Pancreas (tissue), 10 donors: ENCODE measurements around the gene DBP. TPM values are rescaled to one million over a fixed set of nuclear protein-coding genes. Genes with fewer than 3 reads are reported as not detected.
A peak's percentile ranks its signal among the peaks of the same experiment; 100 is the strongest.

Source experiments
- ATAC-seq, 4 donors: fragments of 200-7000 bp; cut with Tn5 transposase; one replicate each; pipeline versions ENCODE4 v1.8.0 to v1.9.1; 2020; ENCODE audit warnings: mild to moderate bottlenecking in 4 of 4, moderate library complexity in 4 of 4
- DNase-seq, 6 donors: peaks; one replicate each; pipeline ENCODE4 v3.0.0-alpha.2; 2020
- FAIRE-seq: peaks from 2 replicates; lab custom pipeline; 2012; peaks lifted over from hg19 to GRCh38; lab: Jason Lieb, UNC
- H3K27ac ChIP-seq, 4 donors: fragments of 200-600 bp; sonication (generic); 1 replicate in 3 of 4; 2 replicates in 1 of 4; pipeline versions ENCODE4 v1.5.0 to v1.8.0; 2020
- H3K27me3 ChIP-seq, 4 donors: fragments of 200-600 bp; one replicate each; pipeline ENCODE4 v1.8.0; 2021
- H3K36me3 ChIP-seq, 3 donors: fragments of 200-600 bp; sonication (generic) in 1 of 3; one replicate each; pipeline versions ENCODE4 v1.5.0 to v1.8.0; 2020 to 2021
- H3K4me1 ChIP-seq, 3 donors: fragments of 200-600 bp; one replicate each; pipeline ENCODE4 v1.8.0; 2021
- H3K4me3 ChIP-seq, 4 donors: fragments of 200-600 bp; sonication (generic) in 2 of 4; one replicate each; pipeline versions ENCODE4 v1.5.0 to v1.8.0; 2020 to 2021
- H3K9me3 ChIP-seq, 4 donors: fragments of 200-600 bp; one replicate each; pipeline ENCODE4 v1.8.0; 2021
- CTCF ChIP-seq, 4 donors: fragments of 200-600 bp; sonication (generic) in 3 of 4; IDR thresholded peaks; one replicate each; pipeline versions ENCODE4 v1.5.0 to v1.8.0; 2021; ENCODE audit warnings: antibody characterized with exemption in 4 of 4
- WGBS, 2 donors: extraction: QIAGEN DNeasy Blood & Tissue Kit; methylation state at CpG; one replicate each; pipeline ENCODE4 v1.1.7; 2013; 5-methylcytosine and 5-hydroxymethylcytosine counted together
- intact Hi-C, 3 donors: fragments of 100-400 bp; cut with DNase I; formaldehyde crosslinking; loops; one replicate each; pipeline versions ENCODE4 v1.11.1 to v1.14.2; 2022
- polyA plus RNA-seq, 2 donors: library from polyadenylated mRNA; stranded (reverse); fragments of 200-250 nt; gene quantifications; one replicate each; pipeline ENCODE4 v1.2.3, GENCODE V29; 2013
- total RNA-seq, 6 donors: library from RNA; stranded (reverse); fragmentation: NEBNext Ultra II Directional in 4 of 6; extraction: Animal tissue kit (Norgen Biotek cat#: 25700) in 4 of 6; gene quantifications; one replicate each; pipeline versions ENCODE4 v1.2.1 to v1.2.4, GENCODE V29; 2021 to 2023
- donor health status: healthy with polysubstance abuse.
- donor health status: DM: no; HTN: no; CAD: no; lungs with moderate emphysema.
- donor health status: DM: no; HTN: no; CAD: no.
- donor health status: control.
- donor health status: control.
- donor health status: Bipolar disorder and iron deficiency.
- donor health status: DM: yes; HTN: yes; CAD: no.
- donor health status: DM: no; HTN: no; CAD: no.
- donor health status: DM: no; HTN: no; CAD: no.
- donor health status: DM: yes; HTN: yes; CAD: no.

The DBP gene
- total and polyA plus RNA-seq, 8 donors: 3.3 to 11.4 (median 6.5) TPM

DNA sequence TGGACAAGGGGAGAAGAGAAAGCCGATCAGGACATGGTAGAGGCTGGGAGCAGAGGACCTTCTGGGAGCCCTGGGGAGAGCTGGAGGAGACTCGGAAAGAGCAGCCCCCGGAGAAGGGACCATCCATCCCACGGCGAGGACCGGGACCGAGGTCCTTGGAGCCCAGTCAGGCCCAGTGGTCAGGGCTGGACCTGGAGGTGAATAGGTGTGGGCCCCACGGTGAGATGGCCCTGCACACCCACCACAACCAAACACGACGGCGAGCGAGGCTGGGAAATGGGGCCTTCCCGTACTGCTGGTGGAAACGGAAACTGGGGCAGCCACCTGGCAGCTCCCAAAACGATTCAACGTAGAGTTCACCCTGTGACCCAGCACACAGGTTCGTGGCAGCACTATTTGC, 39.3 kb upstream of the DBP start:
- FAIRE-seq: no peak
- intact Hi-C loops: no loop called here
- 88 to 94% methylated on average over 17 of the region's 17 CpGs for WGBS, 2 donors
- H3K27ac ChIP-seq: no peak overlapping the region
- no peak for DNase-seq
- H3K9me3 ChIP-seq: no peaks in the 10 kb centered on the region
- no peaks in the 10 kb centered on the region for H3K36me3 ChIP-seq
- no peak overlapping the region for H3K4me3 ChIP-seq
- H3K4me1 ChIP-seq: peaks cover 0 to 9% (median 9%) of the 10 kb centered on the region in 3 donors
- H3K27me3 ChIP-seq: no peaks in the 10 kb centered on the region
- TF ChIP-seq CTCF (IDR thresholded peaks at IDR 0.05): no peak
- no peak for ATAC-seq

DNA sequence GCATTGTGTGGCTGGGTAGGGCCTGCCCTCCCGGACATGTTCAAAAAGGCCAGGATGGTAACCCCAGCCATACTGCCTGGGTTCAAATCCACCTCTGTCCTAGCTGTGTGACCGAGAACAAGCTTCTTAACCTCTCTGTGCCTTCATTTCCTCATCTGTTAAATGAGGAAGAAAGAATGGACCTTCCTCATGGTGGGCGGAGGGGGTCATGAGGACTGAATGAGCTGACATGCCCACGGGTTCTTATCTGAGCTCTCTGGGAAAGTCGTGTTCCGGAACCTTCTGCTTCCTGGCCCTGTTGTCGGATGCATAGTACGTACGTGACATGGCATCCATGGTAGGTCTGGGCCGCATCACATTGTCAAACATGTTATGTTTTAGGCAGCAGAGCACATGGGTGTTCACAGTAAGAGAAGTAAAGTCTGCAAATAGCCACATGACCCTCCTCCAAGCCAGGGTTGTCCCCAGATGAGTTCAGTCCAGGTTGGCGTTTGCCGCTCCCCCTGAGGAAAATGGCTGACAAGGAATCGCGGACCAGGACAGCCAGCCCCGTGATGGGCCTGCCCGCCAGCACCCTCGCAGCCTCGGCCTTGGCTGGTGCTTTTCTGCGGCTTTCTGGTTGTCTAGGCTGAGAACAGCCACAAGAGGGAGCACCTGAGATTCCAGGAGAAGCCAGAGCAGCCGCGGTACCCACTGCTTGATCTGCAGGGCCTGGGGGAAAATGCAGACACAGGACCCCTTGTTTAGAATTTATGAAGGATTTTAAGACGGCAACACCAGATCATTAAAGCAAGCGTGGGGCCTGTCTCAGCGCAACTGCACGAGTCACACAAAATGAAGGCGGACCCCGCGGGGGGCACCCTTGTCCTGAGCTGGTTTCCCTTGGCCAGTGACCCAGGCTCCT, 38.0 kb upstream of the DBP start:
- H3K4me3 ChIP-seq: no peak overlapping the region
- no peaks in the 10 kb centered on the region for H3K27me3 ChIP-seq
- DNase-seq (peak; percentile 78 to 89 (median 82)), ATAC-seq (peak; percentile 67 to 83 (median 78)), FAIRE-seq (no peak)
- WGBS, 2 donors: 28 to 29% methylated on average over 28 of the region's 28 CpGs
- intact Hi-C loops: no loop called here
- H3K27ac ChIP-seq: no peak overlapping the region
- no peaks in the 10 kb centered on the region for H3K9me3 ChIP-seq
- no peaks in the 10 kb centered on the region for H3K36me3 ChIP-seq
- TF ChIP-seq CTCF (IDR thresholded peaks at IDR 0.05): peak; percentile 74 to 86 (median 80)
- H3K4me1 ChIP-seq: peaks cover 0 to 9% (median 9%) of the 10 kb centered on the region in 3 donors

DNA sequence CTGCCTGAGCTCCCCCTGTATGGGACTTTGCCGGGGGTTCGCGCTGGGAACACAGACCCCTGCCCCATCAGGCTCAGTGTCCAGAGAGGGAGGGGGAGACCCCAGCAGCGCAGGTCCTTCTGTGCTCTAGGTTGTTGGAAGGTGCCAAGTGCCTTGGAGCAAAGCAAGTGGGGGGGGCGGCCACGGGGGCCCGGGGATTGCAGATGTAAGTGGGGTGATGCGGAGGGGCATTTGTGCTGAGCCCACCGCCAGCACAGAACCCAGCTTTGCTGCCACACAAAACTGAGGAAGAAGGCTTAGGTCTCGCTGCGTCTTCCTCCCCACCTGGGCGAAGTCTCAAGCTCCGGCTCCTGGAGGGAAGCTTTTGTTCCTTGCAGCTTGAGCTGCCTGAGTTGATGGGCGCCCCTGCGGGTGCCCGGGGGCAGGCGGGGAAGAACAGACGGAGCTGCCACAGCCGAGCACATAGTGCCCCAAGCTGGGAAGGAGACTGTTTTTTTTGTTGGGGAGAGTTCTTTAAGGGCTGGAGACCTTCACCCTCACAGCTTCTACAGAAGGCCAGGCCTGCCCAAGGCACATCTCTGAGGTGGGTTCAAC, 37.1 kb upstream of the DBP start:
- Histone ChIP-seq H3K36me3 (no peaks in the 10 kb centered on the region), H3K27ac (no peak overlapping the region), H3K9me3 (no peaks in the 10 kb centered on the region), H3K4me1 (peaks cover 0 to 9% (median 9%) of the 10 kb centered on the region in 3 donors), H3K27me3 (no peaks in the 10 kb centered on the region), H3K4me3 (no peak overlapping the region)
- no peak for TF ChIP-seq CTCF (IDR thresholded peaks at IDR 0.05)
- FAIRE-seq: no peak
- DNase-seq: no peak
- no peak for ATAC-seq
- intact Hi-C loops: no loop called here
- 82 to 86% methylated on average over 19 of the region's 19 CpGs for WGBS, 2 donors

DNA sequence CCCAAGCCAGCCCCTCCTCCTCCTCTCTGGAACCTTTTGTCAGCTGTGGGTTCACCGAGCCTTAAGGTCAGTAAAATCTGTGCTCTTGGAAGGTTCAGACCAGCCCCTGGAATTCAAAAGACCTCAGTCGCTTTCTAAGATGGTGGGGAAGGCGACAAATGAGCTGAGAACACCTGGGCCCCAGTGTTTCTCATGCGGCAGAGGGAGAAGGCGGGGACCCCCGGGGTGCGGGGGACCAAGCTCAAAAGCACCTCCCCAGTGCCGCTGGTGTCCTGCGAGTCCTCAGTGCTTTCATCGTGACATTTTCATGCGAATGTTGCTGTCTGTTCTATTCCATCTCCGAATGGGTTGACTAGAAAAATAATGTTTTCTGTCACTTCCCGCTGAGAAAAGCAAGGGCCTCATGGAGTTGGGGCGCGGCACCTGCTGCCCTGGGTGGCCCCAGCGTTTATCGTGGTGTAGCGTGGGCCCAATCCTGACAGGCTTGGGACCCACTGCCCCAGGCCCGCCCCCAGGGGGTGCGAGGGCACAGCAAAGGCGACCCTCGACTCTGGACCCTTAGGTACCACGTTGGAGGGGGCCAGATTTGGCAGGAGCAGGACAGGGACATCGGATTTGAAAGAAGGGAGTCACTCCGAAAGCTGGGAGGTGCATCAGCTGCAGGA, 36.4 kb upstream of the DBP start:
- no peak for FAIRE-seq

More for the DNA sequence above, 36.4 kb upstream of the DBP start:
- H3K9me3 ChIP-seq: no peaks in the 10 kb centered on the region
- intact Hi-C loops: no loop called here
- no peaks in the 10 kb centered on the region for H3K27me3 ChIP-seq
- no peaks in the 10 kb centered on the region for H3K36me3 ChIP-seq
- H3K4me1 ChIP-seq: peaks cover 0 to 4% (median 3%) of the 10 kb centered on the region in 3 donors
- H3K27ac ChIP-seq: no peak overlapping the region
- H3K4me3 ChIP-seq: no peak overlapping the region
- no peak for ATAC-seq
- TF ChIP-seq CTCF (IDR thresholded peaks at IDR 0.05): no peak
- DNase-seq: no peak
- WGBS, 2 donors: 79 to 82% methylated on average over 25 of the region's 25 CpGs
